K562 (cell line): ENCODE results near the gene NINJ2. TPM values are rescaled to one million over a fixed set of nuclear protein-coding genes. Genes with fewer than 3 reads are reported as not detected.

Experiments
- ATAC-seq: fragments of 200-7000 bp; cut with Tn5 transposase; 3 replicates; pipeline ENCODE4 v1.9.1; 2020; ENCODE audit warnings: moderate library complexity
- BruUV-seq: library from RNA; stranded (reverse); fragments of 400-500 nt; replicated peaks from 2 replicates; lab custom pipeline; 2021; lab: Mats Ljungman, UMichigan
- CTCF ChIA-PET: fragments of 300-600 bp; formaldehyde crosslinking; extraction: SDS; loops from one replicate; lab custom pipeline; 2021; ENCODE audit warnings: low intra/inter-chr PET ratio; lab: Yijun Ruan, JAX
- POLR2A ChIA-PET: fragments of 300-600, 350-650 bp; sonication (Branson Sonifier 250); formaldehyde crosslinking; extraction: SDS; loops from one replicate; lab custom pipeline; 2021; ENCODE audit warnings: antibody characterized with exemption, inconsistent platforms; lab: Yijun Ruan, JAX
- DNase-seq, 4 experiments: peaks; one replicate each; pipeline versions ENCODE4 v3.0.0 to v3.0.0-alpha.2; 2011 to 2018; ENCODE audit warnings: low spot score in 3 of 4, mixed read lengths in 3 of 4; ENCODE audit errors: extremely low read depth in 1 of 4
- FAIRE-seq: peaks from 2 replicates; lab custom pipeline; 2011; peaks lifted over from hg19 to GRCh38; lab: Jason Lieb, UNC
- H2AFZ ChIP-seq: 2 replicates; pipeline ENCODE4 v1.6.0; 2011; ENCODE audit warnings: low read depth, low read length, control low read depth, inconsistent platforms
- H3K27ac ChIP-seq: fragments of 200-600 bp; 3 replicates; pipeline ENCODE4 v1.8.0; 2011; ENCODE audit warnings: low read depth, mild to moderate bottlenecking, control low read depth, inconsistent platforms, low read length, moderate library complexity, mixed read lengths; ENCODE audit errors: extremely low read depth
- H3K27me3 ChIP-seq, 2 experiments: fragments of 300-600 bp in 1 of 2; 2 replicates in 1 of 2; 3 replicates in 1 of 2; pipeline versions ENCODE4 v1.6.0 to v1.8.0; 2011; ENCODE audit warnings: inconsistent platforms in 2 of 2, low read length in 2 of 2, mild to moderate bottlenecking in 1 of 2, mixed read lengths in 1 of 2, moderate library complexity in 1 of 2; ENCODE audit not compliant: control insufficient read depth in 2 of 2, insufficient read depth in 2 of 2
- H3K36me3 ChIP-seq: fragments of 300-600 bp; 3 replicates; pipeline ENCODE4 v1.8.0; 2011; ENCODE audit warnings: mild to moderate bottlenecking, low read length, inconsistent platforms; ENCODE audit not compliant: control insufficient read depth, insufficient read depth
- H3K4me1 ChIP-seq, 2 experiments: fragments of 200-600 bp in 1 of 2; replicated peaks in 1 of 2; 2 replicates in 1 of 2; 3 replicates in 1 of 2; pipeline versions ENCODE4 v1.5.1 to v1.8.0; 2011; ENCODE audit warnings: inconsistent platforms in 2 of 2, low read length in 2 of 2, mild to moderate bottlenecking in 1 of 2, mixed read lengths in 1 of 2, moderate library complexity in 1 of 2; ENCODE audit not compliant: control insufficient read depth in 2 of 2, insufficient read depth in 2 of 2
- H3K4me2 ChIP-seq: 2 replicates; pipeline ENCODE4 v1.6.1; 2011; ENCODE audit warnings: low read length, control low read depth, inconsistent platforms, mixed read lengths; ENCODE audit not compliant: insufficient read depth
- H3K4me3 ChIP-seq: fragments of 200-600 bp; sonication (generic), shearing (Covaris generic); 2 replicates; pipeline ENCODE4 v1.5.1; 2016; ENCODE audit warnings: control low read depth, inconsistent platforms
- H3K79me2 ChIP-seq: fragments of 200-600 bp; 3 replicates; pipeline ENCODE4 v1.8.0; 2011; ENCODE audit warnings: low read length, inconsistent platforms; ENCODE audit not compliant: control insufficient read depth, insufficient read depth
- H3K9ac ChIP-seq, 2 experiments: 2 replicates each; pipeline versions ENCODE4 v1.6.0 to v1.6.1; 2011; ENCODE audit warnings: low read depth in 2 of 2, low read length in 2 of 2, control low read depth in 1 of 2, inconsistent platforms in 1 of 2, mild to moderate bottlenecking in 1 of 2, mixed read lengths in 1 of 2; ENCODE audit not compliant: insufficient read depth in 1 of 2
- H3K9me1 ChIP-seq: one replicate; pipeline ENCODE4 v1.6.0; 2011; ENCODE audit warnings: inconsistent platforms, mild to moderate bottlenecking, low read length, moderate library complexity; ENCODE audit not compliant: control insufficient read depth, insufficient read depth
- H3K9me3 ChIP-seq: replicated peaks from 2 replicates; pipeline ENCODE4 v1.5.1; 2011; ENCODE audit warnings: low read depth, low read length, inconsistent platforms; ENCODE audit not compliant: control insufficient read depth, insufficient read depth
- H4K20me1 ChIP-seq: replicated peaks from 2 replicates; pipeline ENCODE4 v1.6.1; 2011; ENCODE audit warnings: low read length, inconsistent platforms, mixed read lengths; ENCODE audit not compliant: control insufficient read depth, insufficient read depth
- BRD4 ChIP-seq: fragments of 200-600 bp; sonication (generic); IDR thresholded peaks from 2 replicates; pipeline ENCODE4 v1.6.1; 2017; ENCODE audit warnings: inconsistent platforms
- CBFA2T3 ChIP-seq: fragments of 450-650 bp; IDR thresholded peaks from 2 replicates; pipeline ENCODE4 v1.6.1; 2017
- E4F1 ChIP-seq: fragments of 250-450 bp; sonication (Bioruptor Pico); IDR thresholded peaks from 2 replicates; pipeline ENCODE4 v1.5.0; 2021; ENCODE audit warnings: mild to moderate bottlenecking, borderline replicate concordance
- ETS1 ChIP-seq: conservative IDR thresholded peaks from 2 replicates; pipeline ENCODE4 v1.6.1; 2011; ENCODE audit warnings: low read depth, mild to moderate bottlenecking, low read length; ENCODE audit not compliant: control insufficient read depth
- GATA2 ChIP-seq: sonication (generic); formaldehyde crosslinking; IDR thresholded peaks from 2 replicates; pipeline ENCODE4 v1.4.0; 2020; ENCODE audit warnings: mild to moderate bottlenecking, missing genetic modification reagents
- HBP1 ChIP-seq: fragments of 450-650 bp; formaldehyde crosslinking; IDR thresholded peaks from 2 replicates; pipeline ENCODE4 v1.4.0; 2022; ENCODE audit warnings: missing genetic modification characterization
- HNRNPH1 ChIP-seq: fragments of 200-400 bp; formaldehyde crosslinking; optimal IDR thresholded peaks from 2 replicates; pipeline ENCODE3; 2017; ENCODE audit warnings: low read depth, mild to moderate bottlenecking, low read length, moderate library complexity
- KLF10 ChIP-seq: fragments of 250-450 bp; sonication (Bioruptor Pico); IDR thresholded peaks from 2 replicates; pipeline ENCODE4 v1.6.1; 2021; ENCODE audit warnings: matching md5 sums
- MLLT1 ChIP-seq, 2 experiments: fragments of 450-650 bp; IDR thresholded peaks; 2 replicates each; pipeline ENCODE4 v1.6.1; 2016
- NCOR1 ChIP-seq: fragments of 450-650 bp; IDR thresholded peaks from 2 replicates; pipeline ENCODE4 v1.6.1; 2016; ENCODE audit warnings: mild to moderate bottlenecking, moderate library complexity
- SRSF9 ChIP-seq: fragments of 200-400 bp; formaldehyde crosslinking; IDR thresholded peaks from 2 replicates; pipeline ENCODE4 v1.6.1; 2017; ENCODE audit warnings: low read depth, low read length, borderline replicate concordance
- UBTF ChIP-seq, 2 experiments: IDR thresholded peaks; 2 replicates each; pipeline ENCODE4 v1.6.1; 2012; ENCODE audit warnings: improper control_type of control experiment in 2 of 2, low read depth in 2 of 2, low read length in 2 of 2, borderline replicate concordance in 1 of 2
- ZBTB17 ChIP-seq: fragments of 450-650 bp; formaldehyde crosslinking; IDR thresholded peaks from 2 replicates; pipeline ENCODE4 v1.4.0; 2020; ENCODE audit warnings: mild to moderate bottlenecking
- WGBS: fragments of 100-300 bp; shearing (Covaris generic); methylation state at CpG from one replicate; pipeline ENCODE4 v1.1.6; 2016; ENCODE audit warnings: low coverage, mixed read lengths; ENCODE audit not compliant: insufficient coverage; ENCODE audit errors: missing lambda C conversion rate; 5-methylcytosine and 5-hydroxymethylcytosine counted together
- in situ Hi-C: fragments of 300-500 bp; cut with MboI; formaldehyde crosslinking; loops from 4 replicates; pipeline ENCODE4 v1.15.0; 2018; ENCODE audit warnings: inconsistent platforms, mixed read lengths
- intact Hi-C: fragments of 100-400 bp; cut with micrococcal nuclease; formaldehyde crosslinking; loops from 2 replicates; pipeline ENCODE4 v1.14.2; 2022
- polyA plus RNA-seq, 8 experiments: library from polyadenylated mRNA; depleted of rRNA in 4 of 8; stranded (reverse) in 5 of 8; unstranded in 3 of 8; fragments of >200 nt; fragmentation: Nextera tagmentation in 2 of 8; fragmentation: Illumina TruSeq in 1 of 8; extraction: Ambion mirVana in 2 of 8; extraction: Trizol in 1 of 8; gene quantifications; 2 replicates each; pipeline versions ENCODE4 v1.2.1 to v1.2.3, GENCODE V29; 2011 to 2014; ENCODE audit warnings: inconsistent platforms in 1 of 8, missing spikeins in 1 of 8
- total RNA-seq, 7 experiments: library from RNA; depleted of rRNA in 6 of 7; stranded (reverse); fragments of >200 nt in 6 of 7; fragmentation: Illumina TruSeq in 2 of 7; extraction: Trizol in 2 of 7; gene quantifications; 2 replicates each; pipeline versions ENCODE4 v1.2.1 to v1.2.3, GENCODE V29; 2011 to 2021; ENCODE audit warnings: low replicate concordance in 1 of 7

NINJ2 gene
- total and polyA plus RNA-seq, 9 of the 15 experiments (the other 6 are each of a cell fraction or from before 2014, with no cell fraction given), result 2.6 to 16.0 (median 4.5) TPM

- no peak overlapping the region for H3K9ac ChIP-seq
- ATAC-seq (no peak), FAIRE-seq (no peak), DNase-seq (no peak)
- CTCF ChIA-PET, result no interaction called here
- H3K4me2 ChIP-seq, result no peak overlapping the region
- in situ Hi-C loops (no loop called here), intact Hi-C loops (no loop called here)
- 85% methylated on average over 3 of the region's 3 CpGs for WGBS
- H3K4me1 ChIP-seq, result peaks cover 4 to 13% of the 10 kb centered on the region in 2 experiments; a peak in 3 of 5 replicates
- H3K27me3 ChIP-seq, result no peaks in the 10 kb centered on the region
- no peaks in the 10 kb centered on the region for H3K9me1 ChIP-seq
- TF ChIP-seq UBTF (IDR thresholded peaks at IDR 0.05; ENCODE audit: borderline replicate concordance in 1 of 2, low read depth in 2 of 2, low read length in 2 of 2) (no peak), CBFA2T3 (no peak), GATA2 (CRISPR knock-in tag) (no peak), HBP1 (CRISPR knock-in tag) (no peak), E4F1 (CRISPR knock-in tag) (no peak), ETS1 (no peak), ZBTB17 (CRISPR knock-in tag) (no peak), SRSF9 (no peak), NCOR1 (no peak), HNRNPH1 (no peak), KLF10 (no peak), BRD4 (no peak), MLLT1 (IDR thresholded peaks at IDR 0.05) (no peak)
- no peak overlapping the region for H3K4me3 ChIP-seq
- H3K36me3 ChIP-seq, result no peaks in the 10 kb centered on the region
- H2AFZ ChIP-seq, result no peak overlapping the region
- POLR2A ChIA-PET, result no interaction called here
- no peak overlapping the region for H3K27ac ChIP-seq
- H4K20me1 ChIP-seq, result no peaks in the 10 kb centered on the region
- BruUV-seq, result no TSS peak
- H3K79me2 ChIP-seq, result no peaks in the 10 kb centered on the region
- no peaks in the 10 kb centered on the region for H3K9me3 ChIP-seq
Measured at GRCh38 chr12:625998-626397, 37.2 kb downstream of the NINJ2 start.
